GM12874 (cell line): Measurements from ENCODE around the gene GAMT.

Experiments
- CTCF ChIP-seq: IDR thresholded peaks from 2 replicates; pipeline ENCODE4 v1.5.1; 2011; ENCODE audit warnings: low read depth, mild to moderate bottlenecking, control low read depth, low read length, moderate library complexity; ENCODE audit not compliant: insufficient read depth

The GAMT gene

DNA sequence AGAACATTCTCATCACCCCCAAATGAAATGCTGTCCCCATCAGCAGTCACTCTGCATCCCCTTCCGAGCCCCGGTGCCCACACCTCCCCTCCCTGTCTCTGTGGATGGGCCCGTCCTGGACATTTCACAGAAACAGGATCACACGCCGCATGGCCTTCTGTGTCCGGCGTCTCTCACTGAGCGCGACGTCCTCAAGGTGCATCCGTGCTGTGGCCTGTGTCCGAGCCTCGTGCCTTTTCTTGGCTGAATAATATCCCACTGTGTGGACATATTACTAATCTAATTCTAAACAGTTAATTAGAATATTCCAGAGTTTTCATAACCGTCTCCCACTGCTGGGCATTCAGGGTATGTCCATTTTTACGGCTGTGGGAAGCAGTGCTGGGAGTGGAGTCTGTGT is 8.9 kb downstream of the GAMT start:
- TF ChIP-seq CTCF = no peak

GRCh38 chr19:1390890-1391423 is 10.4 kb downstream of the GAMT start:
- no peak for TF ChIP-seq CTCF

- no peak for TF ChIP-seq CTCF
These were observed 12.1 kb downstream of the GAMT start for GRCh38 chr19:1389033-1389940.

GRCh38 chr19:1388637-1389026 is 12.7 kb downstream of the GAMT start:
- no peak for TF ChIP-seq CTCF

GRCh38 chr19:1387684-1388636 is 13.4 kb downstream of the GAMT start:
- no peak for TF ChIP-seq CTCF

- no peak for TF ChIP-seq CTCF
These were observed 14.2 kb downstream of the GAMT start for GRCh38 chr19:1386945-1387683.
